Neural cell (in vitro differentiated cells): ENCODE measurements around the gene FAT2.

Source experiments
- CTCF ChIP-seq: fragments of 450-650 bp; IDR thresholded peaks from 2 replicates; pipeline ENCODE4 v1.5.1; 2014; ENCODE audit warnings: antibody characterized with exemption, mild to moderate bottlenecking, moderate library complexity; ENCODE audit not compliant: poor library complexity, severe bottlenecking
- EP300 ChIP-seq: fragments of 450-650 bp; conservative IDR thresholded peaks from 2 replicates; pipeline ENCODE4 v1.6.1; 2014; ENCODE audit warnings: antibody characterized with exemption, mild to moderate bottlenecking, moderate library complexity; ENCODE audit not compliant: poor library complexity, severe bottlenecking
- EZH2 ChIP-seq: fragments of 200-600, 300-800 bp; shearing (Covaris generic), sonication (generic); IDR thresholded peaks from 2 replicates; pipeline ENCODE4 v1.6.1; 2014; ENCODE audit warnings: antibody characterized with exemption, low read length, borderline replicate concordance, mild to moderate bottlenecking; ENCODE audit not compliant: insufficient read depth, poor library complexity, severe bottlenecking
- POLR2AphosphoS5 ChIP-seq: IDR thresholded peaks from 2 replicates; pipeline ENCODE4 v1.6.1; 2012
- RAD21 ChIP-seq: fragments of 450-650 bp; conservative IDR thresholded peaks from 2 replicates; pipeline ENCODE4 v1.6.1; 2014; ENCODE audit warnings: antibody characterized with exemption, mild to moderate bottlenecking, moderate library complexity
- SMC3 ChIP-seq: fragments of 450-650 bp; conservative IDR thresholded peaks from 2 replicates; pipeline ENCODE4 v1.6.1; 2014; ENCODE audit warnings: antibody characterized with exemption, mild to moderate bottlenecking, moderate library complexity; ENCODE audit not compliant: poor library complexity
- TAF1 ChIP-seq: IDR thresholded peaks from 2 replicates; pipeline ENCODE4 v1.6.1; 2012; ENCODE audit warnings: low read depth

DNA sequence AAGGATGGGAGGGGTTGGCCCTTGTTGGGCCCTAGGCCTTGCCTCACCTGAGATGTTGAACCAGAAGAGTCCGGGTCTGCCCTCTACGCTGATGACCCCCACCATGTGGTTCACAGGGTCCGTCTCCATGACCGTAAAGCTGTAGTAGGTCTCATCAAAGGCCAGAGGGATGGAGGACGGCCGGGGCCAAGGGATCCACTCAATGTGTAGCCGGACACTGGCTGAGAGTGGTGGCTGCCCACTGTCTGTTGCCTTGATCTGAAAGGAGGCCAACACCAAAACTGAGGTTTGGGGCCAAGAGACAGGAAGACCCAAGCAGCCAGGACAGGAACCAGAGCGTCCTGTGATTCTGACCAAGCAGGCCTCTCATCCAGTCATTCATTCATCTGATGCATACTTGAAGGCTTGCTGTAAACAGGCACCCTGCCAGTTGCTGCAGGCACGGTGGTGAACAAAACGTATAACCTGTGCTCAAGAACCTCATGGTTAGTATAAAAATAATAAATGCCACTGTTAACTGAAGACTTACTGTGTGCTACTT is 37.9 kb downstream of the FAT2 start:
- no peak for TF ChIP-seq CTCF
- no peak for TF ChIP-seq RAD21
- no peak for TF ChIP-seq EP300
- no peak for TF ChIP-seq TAF1
- no peak for TF ChIP-seq EZH2
- TF ChIP-seq SMC3, result no peak
- TF ChIP-seq POLR2AphosphoS5, result no peak
